ENCODE measurements around the gene ZNF132.

- TF ChIP-seq POLR2AphosphoS5 (IDR thresholded peaks at IDR 0.05; ENCODE audit: low read depth, low read length) (no peak), TAF1 (IDR thresholded peaks at IDR 0.05; ENCODE audit: borderline replicate concordance, insufficient read depth, low read length) (no peak), FOXP2 (optimal IDR thresholded peaks at IDR 0.05; ENCODE audit: borderline replicate concordance, extremely low read depth, extremely low read length, insufficient read depth) (no peak), SIN3A (IDR thresholded peaks at IDR 0.05; ENCODE audit: borderline replicate concordance, insufficient read depth, low read length) (no peak)
- TF ChIP-seq, protein P1, sequence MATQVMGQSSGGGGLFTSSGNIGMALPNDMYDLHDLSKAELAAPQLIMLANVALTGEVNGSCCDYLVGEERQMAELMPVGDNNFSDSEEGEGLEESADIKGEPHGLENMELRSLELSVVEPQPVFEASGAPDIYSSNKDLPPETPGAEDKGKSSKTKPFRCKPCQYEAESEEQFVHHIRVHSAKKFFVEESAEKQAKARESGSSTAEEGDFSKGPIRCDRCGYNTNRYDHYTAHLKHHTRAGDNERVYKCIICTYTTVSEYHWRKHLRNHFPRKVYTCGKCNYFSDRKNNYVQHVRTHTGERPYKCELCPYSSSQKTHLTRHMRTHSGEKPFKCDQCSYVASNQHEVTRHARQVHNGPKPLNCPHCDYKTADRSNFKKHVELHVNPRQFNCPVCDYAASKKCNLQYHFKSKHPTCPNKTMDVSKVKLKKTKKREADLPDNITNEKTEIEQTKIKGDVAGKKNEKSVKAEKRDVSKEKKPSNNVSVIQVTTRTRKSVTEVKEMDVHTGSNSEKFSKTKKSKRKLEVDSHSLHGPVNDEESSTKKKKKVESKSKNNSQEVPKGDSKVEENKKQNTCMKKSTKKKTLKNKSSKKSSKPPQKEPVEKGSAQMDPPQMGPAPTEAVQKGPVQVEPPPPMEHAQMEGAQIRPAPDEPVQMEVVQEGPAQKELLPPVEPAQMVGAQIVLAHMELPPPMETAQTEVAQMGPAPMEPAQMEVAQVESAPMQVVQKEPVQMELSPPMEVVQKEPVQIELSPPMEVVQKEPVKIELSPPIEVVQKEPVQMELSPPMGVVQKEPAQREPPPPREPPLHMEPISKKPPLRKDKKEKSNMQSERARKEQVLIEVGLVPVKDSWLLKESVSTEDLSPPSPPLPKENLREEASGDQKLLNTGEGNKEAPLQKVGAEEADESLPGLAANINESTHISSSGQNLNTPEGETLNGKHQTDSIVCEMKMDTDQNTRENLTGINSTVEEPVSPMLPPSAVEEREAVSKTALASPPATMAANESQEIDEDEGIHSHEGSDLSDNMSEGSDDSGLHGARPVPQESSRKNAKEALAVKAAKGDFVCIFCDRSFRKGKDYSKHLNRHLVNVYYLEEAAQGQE (IDR thresholded peaks at IDR 0.05; ENCODE audit: insufficient read depth in 1 of 2, low read depth in 2 of 2, low read length in 2 of 2), result no peak
Observed at GRCh38 chr19:58428617-58429016, 11.3 kb downstream of the ZNF132 start.

Data from PFSK-1 (cell line).